ENCODE results near the gene ZNF503. TPM values are rescaled to one million over a fixed set of nuclear protein-coding genes. Genes with fewer than 3 reads are reported as not detected.

ZNF503 gene
- total and polyA plus RNA-seq, 2 donors from 2014 or later = 34.7 to 45.8 TPM

DNA sequence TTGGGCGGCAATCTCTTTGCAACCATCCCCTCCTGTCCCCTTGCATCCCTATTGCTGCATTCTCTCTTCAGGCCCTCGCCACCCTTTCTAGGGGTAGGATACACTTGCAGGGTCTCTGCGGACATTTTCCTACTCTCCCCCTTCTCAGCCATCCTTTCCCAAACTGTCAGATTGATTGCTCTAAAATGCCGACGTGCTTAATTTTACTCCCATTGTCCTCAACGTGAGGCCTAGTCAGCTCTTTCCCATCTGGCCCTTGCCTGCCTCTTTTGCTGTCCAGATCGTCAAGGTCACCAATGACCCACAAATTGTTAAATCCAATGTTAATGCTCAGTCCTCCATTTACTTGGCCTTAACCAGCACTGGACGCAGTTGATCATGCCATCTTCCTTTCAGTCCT is 17.1 kb upstream of the ZNF503 start:
- no peaks in the 10 kb centered on the region for H3K4me1 ChIP-seq (ENCODE audit: control insufficient read depth in 2 of 3, insufficient read depth in 2 of 3, low read depth in 1 of 3, low read length in 3 of 3)
- no peaks in the 10 kb centered on the region for H3K36me3 ChIP-seq (ENCODE audit: control insufficient read depth in 2 of 3, insufficient read depth in 3 of 3, low read length in 3 of 3)
- intact Hi-C loops (cut with DNase I) = no loop called here
- FAIRE-seq (no peak), DNase-seq (peak in 1 of 5 donors; percentile 7)
- no peaks in the 10 kb centered on the region for H3K27me3 ChIP-seq (ENCODE audit: control insufficient read depth, insufficient read depth, low read length)
- no peaks in the 10 kb centered on the region for H3K9me3 ChIP-seq (ENCODE audit: control insufficient read depth in 2 of 3, insufficient read depth in 1 of 3, low read length in 3 of 3)
- no peak overlapping the region for H3K4me3 ChIP-seq (ENCODE audit: low read length in 3 of 3)
- TF ChIP-seq, protein P1, sequence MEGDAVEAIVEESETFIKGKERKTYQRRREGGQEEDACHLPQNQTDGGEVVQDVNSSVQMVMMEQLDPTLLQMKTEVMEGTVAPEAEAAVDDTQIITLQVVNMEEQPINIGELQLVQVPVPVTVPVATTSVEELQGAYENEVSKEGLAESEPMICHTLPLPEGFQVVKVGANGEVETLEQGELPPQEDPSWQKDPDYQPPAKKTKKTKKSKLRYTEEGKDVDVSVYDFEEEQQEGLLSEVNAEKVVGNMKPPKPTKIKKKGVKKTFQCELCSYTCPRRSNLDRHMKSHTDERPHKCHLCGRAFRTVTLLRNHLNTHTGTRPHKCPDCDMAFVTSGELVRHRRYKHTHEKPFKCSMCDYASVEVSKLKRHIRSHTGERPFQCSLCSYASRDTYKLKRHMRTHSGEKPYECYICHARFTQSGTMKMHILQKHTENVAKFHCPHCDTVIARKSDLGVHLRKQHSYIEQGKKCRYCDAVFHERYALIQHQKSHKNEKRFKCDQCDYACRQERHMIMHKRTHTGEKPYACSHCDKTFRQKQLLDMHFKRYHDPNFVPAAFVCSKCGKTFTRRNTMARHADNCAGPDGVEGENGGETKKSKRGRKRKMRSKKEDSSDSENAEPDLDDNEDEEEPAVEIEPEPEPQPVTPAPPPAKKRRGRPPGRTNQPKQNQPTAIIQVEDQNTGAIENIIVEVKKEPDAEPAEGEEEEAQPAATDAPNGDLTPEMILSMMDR (IDR thresholded peaks at IDR 0.05; ENCODE audit: borderline replicate concordance, extremely low read depth, insufficient read depth) = no peak
- no peak overlapping the region for H3K9ac ChIP-seq (ENCODE audit: low read length in 3 of 3)
- no peak overlapping the region for H3K27ac ChIP-seq (ENCODE audit: low read depth in 2 of 2, low read length in 2 of 2)

DNA sequence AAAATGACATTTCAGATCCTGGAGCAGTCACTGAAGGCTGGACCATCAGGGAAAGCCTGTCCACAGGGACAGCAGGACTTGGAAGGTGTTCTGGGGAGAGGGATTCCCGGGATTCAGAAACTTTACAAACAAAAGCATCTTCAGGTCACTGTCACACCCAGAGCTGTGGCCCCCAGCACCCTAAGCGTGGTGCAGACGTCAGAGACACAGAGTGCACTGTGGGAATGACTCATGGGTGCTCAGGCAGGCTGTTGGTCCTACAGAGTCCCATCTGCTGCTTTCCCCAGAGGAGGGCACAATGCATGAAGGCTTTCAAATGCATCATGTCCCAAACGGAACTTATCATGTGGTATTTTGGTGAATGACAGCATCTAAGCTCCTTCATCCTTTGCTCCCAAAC is 16.7 kb upstream of the ZNF503 start:
- FAIRE-seq = no peak
- H3K9ac ChIP-seq (ENCODE audit: low read length in 3 of 3) = no peak overlapping the region
- intact Hi-C loops (cut with DNase I) = no loop called here

DNA sequence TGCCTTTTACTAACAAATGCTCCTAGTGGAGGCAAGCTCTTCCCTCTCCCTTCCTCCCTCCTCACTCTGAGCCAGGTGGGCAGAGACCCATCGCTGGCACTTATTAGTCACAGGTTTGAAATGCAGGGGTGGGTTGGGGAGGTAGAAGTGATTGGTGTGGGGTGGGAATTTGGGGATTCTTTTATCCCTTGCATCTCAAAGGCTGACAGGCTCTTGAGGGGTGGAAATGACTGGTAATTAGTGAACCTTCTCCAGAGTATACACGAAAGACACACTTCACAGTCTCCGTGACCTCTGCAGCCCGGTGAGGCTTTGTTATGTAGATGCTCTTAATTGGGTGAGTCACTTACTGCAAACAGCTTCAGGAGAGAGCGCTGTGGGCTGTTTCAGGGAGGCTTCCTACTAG is 16.0 kb upstream of the ZNF503 start:
- TF ChIP-seq, protein P1 (IDR thresholded peaks at IDR 0.05; ENCODE audit: borderline replicate concordance, extremely low read depth, insufficient read depth) = no peak
- Histone ChIP-seq H3K9ac (ENCODE audit: low read length in 3 of 3) (no peak overlapping the region), H3K36me3 (ENCODE audit: control insufficient read depth in 2 of 3, insufficient read depth in 3 of 3, low read length in 3 of 3) (no peaks in the 10 kb centered on the region), H3K9me3 (ENCODE audit: control insufficient read depth in 2 of 3, insufficient read depth in 1 of 3, low read length in 3 of 3) (no peaks in the 10 kb centered on the region), H3K4me1 (ENCODE audit: control insufficient read depth in 2 of 3, insufficient read depth in 2 of 3, low read depth in 1 of 3, low read length in 3 of 3) (no peaks in the 10 kb centered on the region), H3K27me3 (ENCODE audit: control insufficient read depth, insufficient read depth, low read length) (no peaks in the 10 kb centered on the region), H3K4me3 (ENCODE audit: low read length in 3 of 3) (no peak overlapping the region), H3K27ac (ENCODE audit: low read depth in 2 of 2, low read length in 2 of 2) (no peak overlapping the region)
- FAIRE-seq (no peak), DNase-seq (peak in 1 of 5 donors; percentile 15)
- intact Hi-C loops (cut with DNase I) = no loop called here

More for the DNA sequence above, 16.7 kb upstream of the ZNF503 start:
- H3K36me3 ChIP-seq (ENCODE audit: control insufficient read depth in 2 of 3, insufficient read depth in 3 of 3, low read length in 3 of 3) = no peaks in the 10 kb centered on the region
- no peaks in the 10 kb centered on the region for H3K9me3 ChIP-seq (ENCODE audit: control insufficient read depth in 2 of 3, insufficient read depth in 1 of 3, low read length in 3 of 3)
- H3K27me3 ChIP-seq (ENCODE audit: control insufficient read depth, insufficient read depth, low read length) = no peaks in the 10 kb centered on the region
- H3K4me1 ChIP-seq (ENCODE audit: control insufficient read depth in 2 of 3, insufficient read depth in 2 of 3, low read depth in 1 of 3, low read length in 3 of 3) = no peaks in the 10 kb centered on the region
- H3K4me3 ChIP-seq (ENCODE audit: low read length in 3 of 3) = no peak overlapping the region
- DNase-seq = peak in 1 of 5 donors; percentile 2
- TF ChIP-seq, protein P1 (IDR thresholded peaks at IDR 0.05; ENCODE audit: borderline replicate concordance, extremely low read depth, insufficient read depth) = no peak
- H3K27ac ChIP-seq (ENCODE audit: low read depth in 2 of 2, low read length in 2 of 2) = no peak overlapping the region

DNA sequence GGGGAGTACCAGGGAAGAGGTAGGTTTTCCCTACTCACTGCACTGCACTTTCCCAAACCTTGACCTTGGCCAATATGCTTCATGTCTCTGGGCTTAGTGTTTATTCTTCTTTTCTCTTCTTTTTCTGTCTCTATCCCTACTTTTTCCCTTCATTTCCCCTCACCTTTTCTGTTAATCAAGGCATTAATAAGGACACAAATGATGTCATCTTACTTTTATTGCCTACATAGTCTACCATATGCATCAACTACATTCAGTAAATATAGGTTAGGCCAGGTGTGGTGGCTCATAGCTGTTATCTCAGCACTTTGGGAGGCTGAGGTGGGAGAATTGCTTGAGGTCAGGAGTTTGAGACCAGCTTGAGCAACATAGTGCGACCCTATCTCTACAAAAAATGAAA is 13.0 kb upstream of the ZNF503 start:
- TF ChIP-seq, protein P1 (IDR thresholded peaks at IDR 0.05; ENCODE audit: borderline replicate concordance, extremely low read depth, insufficient read depth) = no peak
- H3K36me3 ChIP-seq (ENCODE audit: control insufficient read depth in 2 of 3, insufficient read depth in 3 of 3, low read length in 3 of 3) = no peaks in the 10 kb centered on the region
- no peaks in the 10 kb centered on the region for H3K27me3 ChIP-seq (ENCODE audit: control insufficient read depth, insufficient read depth, low read length)
- intact Hi-C loops (cut with DNase I) = no loop called here
- H3K9me3 ChIP-seq (ENCODE audit: control insufficient read depth in 2 of 3, insufficient read depth in 1 of 3, low read length in 3 of 3) = no peaks in the 10 kb centered on the region
- DNase-seq (no peak), FAIRE-seq (no peak)
- H3K27ac ChIP-seq (ENCODE audit: low read depth in 2 of 2, low read length in 2 of 2) = no peak overlapping the region
- no peak overlapping the region for H3K9ac ChIP-seq (ENCODE audit: low read length in 3 of 3)
- H3K4me1 ChIP-seq (ENCODE audit: control insufficient read depth in 2 of 3, insufficient read depth in 2 of 3, low read depth in 1 of 3, low read length in 3 of 3) = peaks cover 0 to 6% (median 5%) of the 10 kb centered on the region in 3 donors
- no peak overlapping the region for H3K4me3 ChIP-seq (ENCODE audit: low read length in 3 of 3)
